Peyer's patch (tissue), 4 donors: ENCODE measurements around the gene SPRED2.

Experiments used
- CTCF ChIP-seq, 6 experiments: fragments of 450-650 bp in 4 of 6; fragments of 200-600 bp in 2 of 6; sonication (generic) in 1 of 6; IDR thresholded peaks; one replicate each; pipeline ENCODE4 v1.5.1; 2017 to 2019; ENCODE audit warnings: antibody characterized with exemption in 6 of 6, mild to moderate bottlenecking in 3 of 6, moderate library complexity in 1 of 6
- POLR2A ChIP-seq, 2 donors: fragments of 450-650 bp; IDR thresholded peaks; one replicate each; pipeline ENCODE4 v1.5.1; 2017; ENCODE audit warnings: antibody characterized with exemption in 2 of 2, mild to moderate bottlenecking in 2 of 2, moderate library complexity in 2 of 2

GRCh38 chr2:65437392-65438135 lies 5.2 kb upstream of the SPRED2 start:
- TF ChIP-seq CTCF (IDR thresholded peaks at IDR 0.05) (no peak), POLR2A (IDR thresholded peaks at IDR 0.05) (no peak)
